Cardiac fibroblast (primary cell): Measurements from ENCODE around the gene MON1A.

ENCODE experiments used
- DNase-seq, 2 donors: peaks; one replicate each; pipeline versions ENCODE4 v3.0.0 to v3.0.0-alpha.2; 2010; ENCODE audit warnings: low read depth in 2 of 2
- H3K4me3 ChIP-seq, 2 donors: replicated peaks in 1 of 2; 1 replicate in 1 of 2; 2 replicates in 1 of 2; pipeline ENCODE4 v1.5.1; 2011; ENCODE audit warnings: low read depth in 2 of 2, low read length in 2 of 2, mild to moderate bottlenecking in 2 of 2, moderate library complexity in 1 of 2
- TF ChIP-seq, protein P1 (sequence below): IDR thresholded peaks from one replicate; pipeline ENCODE4 v1.5.1; 2011; ENCODE audit warnings: low read depth, mild to moderate bottlenecking, low read length, inconsistent platforms

MON1A gene

DNA sequence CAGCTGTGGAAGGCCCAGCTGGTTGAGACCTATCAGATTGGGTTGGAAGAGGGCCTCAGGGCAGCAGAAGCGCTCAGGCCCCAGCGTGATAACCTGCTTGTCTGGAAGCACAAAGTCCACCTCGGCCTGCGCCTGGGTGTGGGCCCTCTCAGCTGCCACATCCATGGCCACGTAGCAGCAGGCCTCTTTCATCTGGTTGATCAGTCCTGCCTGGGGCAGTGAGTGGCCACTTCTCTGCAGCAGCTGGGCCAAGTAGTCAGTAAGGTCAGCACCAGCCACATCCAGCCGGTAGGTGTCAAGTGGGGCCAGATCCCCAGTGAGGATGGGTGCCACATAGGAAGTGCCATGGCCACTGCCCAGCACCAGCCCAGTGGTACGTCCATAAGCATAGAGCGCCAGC is 56.0 kb downstream of the MON1A start:
- DNase-seq = no peak
- H3K4me3 ChIP-seq = no peak overlapping the region
- TF ChIP-seq, protein P1, sequence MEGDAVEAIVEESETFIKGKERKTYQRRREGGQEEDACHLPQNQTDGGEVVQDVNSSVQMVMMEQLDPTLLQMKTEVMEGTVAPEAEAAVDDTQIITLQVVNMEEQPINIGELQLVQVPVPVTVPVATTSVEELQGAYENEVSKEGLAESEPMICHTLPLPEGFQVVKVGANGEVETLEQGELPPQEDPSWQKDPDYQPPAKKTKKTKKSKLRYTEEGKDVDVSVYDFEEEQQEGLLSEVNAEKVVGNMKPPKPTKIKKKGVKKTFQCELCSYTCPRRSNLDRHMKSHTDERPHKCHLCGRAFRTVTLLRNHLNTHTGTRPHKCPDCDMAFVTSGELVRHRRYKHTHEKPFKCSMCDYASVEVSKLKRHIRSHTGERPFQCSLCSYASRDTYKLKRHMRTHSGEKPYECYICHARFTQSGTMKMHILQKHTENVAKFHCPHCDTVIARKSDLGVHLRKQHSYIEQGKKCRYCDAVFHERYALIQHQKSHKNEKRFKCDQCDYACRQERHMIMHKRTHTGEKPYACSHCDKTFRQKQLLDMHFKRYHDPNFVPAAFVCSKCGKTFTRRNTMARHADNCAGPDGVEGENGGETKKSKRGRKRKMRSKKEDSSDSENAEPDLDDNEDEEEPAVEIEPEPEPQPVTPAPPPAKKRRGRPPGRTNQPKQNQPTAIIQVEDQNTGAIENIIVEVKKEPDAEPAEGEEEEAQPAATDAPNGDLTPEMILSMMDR = no peak

DNA sequence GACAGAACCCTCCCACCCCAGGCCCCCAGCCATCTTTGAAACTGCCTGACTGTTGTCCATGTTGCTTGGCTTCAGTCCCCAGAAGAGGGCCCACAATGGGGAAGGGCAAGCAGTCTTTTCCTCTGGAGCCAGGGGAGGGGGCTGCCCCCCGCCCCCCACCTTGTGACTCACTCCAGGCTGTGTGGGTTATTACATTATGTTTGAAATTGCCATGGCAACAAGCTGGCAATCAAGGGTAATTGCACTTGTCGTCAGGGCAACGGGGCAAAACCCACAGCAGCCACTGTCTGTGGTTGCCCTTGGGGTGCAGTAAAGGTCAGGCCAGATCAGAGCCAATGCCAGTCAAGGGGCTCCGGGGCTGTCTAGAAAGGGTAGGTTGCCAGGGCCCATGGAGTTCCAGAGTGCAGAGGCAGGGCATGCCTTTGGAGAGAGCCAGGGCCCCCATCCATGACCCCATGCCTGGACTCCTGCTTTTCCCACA is 56.8 kb downstream of the MON1A start:
- no peak overlapping the region for H3K4me3 ChIP-seq
- DNase-seq = no peak
- TF ChIP-seq, protein P1 = no peak

DNA sequence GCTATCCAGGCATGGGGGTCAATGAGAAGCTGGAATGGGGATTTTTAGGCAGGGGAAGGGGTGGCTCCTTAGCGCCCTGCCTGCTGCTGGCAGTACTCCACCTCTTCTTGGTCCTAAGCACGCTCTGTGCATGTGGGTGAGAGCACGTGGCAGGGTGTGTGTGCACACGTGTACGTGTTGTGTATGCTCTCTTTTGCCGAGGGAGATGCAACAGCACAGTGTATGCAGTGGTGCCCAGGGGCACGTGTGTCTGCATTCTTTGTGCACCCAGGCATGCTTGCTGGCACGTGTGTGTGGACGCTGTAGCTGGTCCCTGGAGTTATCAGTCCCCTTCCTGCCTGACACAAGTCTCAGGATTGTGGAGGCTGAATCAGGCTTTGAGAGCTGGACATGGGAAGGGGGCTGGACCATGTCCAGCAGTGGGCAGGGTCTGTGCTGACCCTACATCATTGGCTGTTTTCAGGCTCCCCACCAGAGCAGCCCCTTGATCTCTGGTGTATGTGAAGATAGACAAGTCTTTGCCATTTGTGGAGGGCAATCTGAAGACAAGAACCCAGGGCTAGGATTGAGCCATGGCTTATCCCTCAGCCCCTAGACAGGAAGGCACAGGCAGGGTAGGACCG is 58.0 kb downstream of the MON1A start:
- no peak for DNase-seq
- TF ChIP-seq, protein P1 = no peak
- no peak overlapping the region for H3K4me3 ChIP-seq

DNA sequence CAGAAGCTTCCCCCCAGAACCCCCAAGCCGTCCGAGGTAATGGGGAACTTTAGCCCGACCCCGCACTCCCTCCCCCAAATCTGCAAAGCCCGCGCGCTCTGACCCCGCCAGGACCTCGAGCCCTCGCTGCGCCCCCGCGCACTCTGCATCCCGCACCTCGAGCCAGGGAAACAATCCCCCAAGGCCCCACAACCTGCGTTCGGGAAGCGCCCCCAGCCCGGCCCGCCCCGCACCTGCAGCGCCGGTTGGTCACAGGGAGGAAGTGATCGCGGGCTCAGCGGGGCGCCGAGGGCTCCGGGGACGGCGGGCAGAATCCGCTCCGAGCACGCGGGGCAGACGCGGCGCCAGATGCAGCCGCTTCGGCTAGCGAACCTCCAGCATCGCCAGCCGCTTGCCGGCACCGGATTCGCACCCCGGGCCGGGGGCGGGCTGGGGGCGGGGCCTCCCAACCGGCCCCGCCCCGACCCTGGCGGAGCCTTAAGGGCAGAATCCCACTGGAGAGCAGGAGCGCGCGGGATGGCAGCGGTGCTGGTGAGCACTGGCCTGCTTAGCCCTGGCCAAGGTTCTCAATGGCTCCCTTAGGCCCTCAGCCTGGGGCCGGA is 60.0 kb downstream of the MON1A start, which contains the start of gene CAMKV:
Gene CAMKV, minus strand, starts transcription at position 382 of the 602 bp plus-strand sequence. CDS start 7,518 bp downstream, outside the sequence.
- TF ChIP-seq, protein P1 = no peak
- peak within 1 kb of the TSS in 1 of 2 donors; percentile 11 for H3K4me3 ChIP-seq
- DNase-seq = no peak

DNA sequence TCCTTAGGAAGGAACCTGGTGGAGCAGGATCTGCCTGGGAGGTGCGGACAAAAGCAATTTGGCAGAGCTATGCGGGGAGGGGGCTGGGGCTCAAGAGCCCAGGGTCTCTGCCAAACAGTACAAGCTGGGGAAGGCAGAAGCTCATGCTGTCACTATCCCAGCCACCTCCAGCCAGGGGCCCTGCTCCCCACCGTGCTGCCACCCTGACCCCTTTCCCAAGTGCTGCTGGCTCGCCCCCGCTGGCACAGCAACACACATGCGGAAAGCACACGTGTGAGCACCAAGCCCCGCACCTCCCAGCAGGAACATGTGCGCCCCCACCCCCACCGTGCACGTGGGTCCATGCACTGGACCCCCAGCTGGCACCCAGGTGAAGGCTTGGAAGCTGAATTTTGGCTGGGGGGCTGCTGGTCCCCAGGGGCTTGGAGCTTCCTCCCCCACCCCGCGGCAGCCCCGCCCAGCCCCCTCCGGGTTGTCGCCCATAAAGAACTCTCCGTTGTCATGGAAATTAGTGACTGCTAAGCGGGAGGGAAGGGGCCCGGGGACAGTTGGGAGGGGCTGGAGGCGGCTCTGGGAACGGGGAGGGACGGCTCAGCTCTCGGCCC is 60.6 kb downstream of the MON1A start:
- TF ChIP-seq, protein P1 = no peak
- H3K4me3 ChIP-seq = no peak overlapping the region
- DNase-seq = no peak

DNA sequence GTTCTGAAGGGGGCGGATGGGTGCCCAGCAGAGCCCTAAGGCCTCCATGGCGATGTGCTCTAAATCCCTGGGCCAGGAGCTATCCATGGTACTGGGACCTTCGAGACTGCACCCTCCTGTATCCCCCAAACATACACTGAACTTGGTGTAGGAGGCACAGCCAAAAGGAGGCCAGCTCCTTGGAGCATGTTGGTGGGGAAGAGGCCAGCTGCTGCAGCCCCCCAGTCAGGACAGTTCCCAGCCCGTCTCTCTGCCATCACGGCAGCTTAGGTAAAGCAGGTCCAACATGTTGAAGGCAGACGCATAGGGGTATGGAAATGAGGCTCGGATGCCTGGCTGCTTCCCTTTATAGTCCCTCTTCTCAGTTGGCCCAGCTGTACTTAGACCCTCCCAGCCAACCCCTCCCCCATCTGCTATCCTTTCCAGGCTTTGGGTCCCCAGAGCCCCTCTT is 61.7 kb downstream of the MON1A start:
- TF ChIP-seq, protein P1 = no peak
- H3K4me3 ChIP-seq = no peak overlapping the region
- DNase-seq = peak; percentile 47 to 49
